ENCODE measurements around the gene PDGFC.

Gene PDGFC

GRCh38 chr4:156974264-156974663 is 2.7 kb upstream of the PDGFC start:
- Histone ChIP-seq H3K27ac (ENCODE audit: low read depth, low read length, severe bottlenecking) (no peak overlapping the region), H3K9me3 (ENCODE audit: control insufficient read depth, low read length) (no peaks in the 10 kb centered on the region), H3K4me3 (ENCODE audit: extremely low read depth, insufficient read depth, low read length, poor library complexity, severe bottlenecking) (no peak overlapping the region), H3K36me3 (ENCODE audit: control insufficient read depth, insufficient read depth, low read length) (no peaks in the 10 kb centered on the region), H3K4me1 (ENCODE audit: control insufficient read depth, insufficient read depth, low read length, poor library complexity, severe bottlenecking) (peaks cover 34% of the 10 kb centered on the region)
- WGBS, 2 experiments (ENCODE audit: insufficient coverage in 2 of 2) = no CpG with 5 or more reads among the region's 1 CpG

GRCh38 chr4:156972379-156973015 is 898 bp upstream of the PDGFC start:
- H3K4me3 ChIP-seq (ENCODE audit: extremely low read depth, insufficient read depth, low read length, poor library complexity, severe bottlenecking) = peak overlapping the region; percentile 64
- no peaks in the 10 kb centered on the region for H3K36me3 ChIP-seq (ENCODE audit: control insufficient read depth, insufficient read depth, low read length)
- peaks cover 36% of the 10 kb centered on the region for H3K4me1 ChIP-seq (ENCODE audit: control insufficient read depth, insufficient read depth, low read length, poor library complexity, severe bottlenecking)
- WGBS, 2 experiments (ENCODE audit: insufficient coverage in 2 of 2) = 58 to 60% methylated on average over 5 to 7 of the region's 8 CpGs
- H3K27ac ChIP-seq (ENCODE audit: low read depth, low read length, severe bottlenecking) = no peak overlapping the region
- H3K9me3 ChIP-seq (ENCODE audit: control insufficient read depth, low read length) = no peaks in the 10 kb centered on the region

DNA sequence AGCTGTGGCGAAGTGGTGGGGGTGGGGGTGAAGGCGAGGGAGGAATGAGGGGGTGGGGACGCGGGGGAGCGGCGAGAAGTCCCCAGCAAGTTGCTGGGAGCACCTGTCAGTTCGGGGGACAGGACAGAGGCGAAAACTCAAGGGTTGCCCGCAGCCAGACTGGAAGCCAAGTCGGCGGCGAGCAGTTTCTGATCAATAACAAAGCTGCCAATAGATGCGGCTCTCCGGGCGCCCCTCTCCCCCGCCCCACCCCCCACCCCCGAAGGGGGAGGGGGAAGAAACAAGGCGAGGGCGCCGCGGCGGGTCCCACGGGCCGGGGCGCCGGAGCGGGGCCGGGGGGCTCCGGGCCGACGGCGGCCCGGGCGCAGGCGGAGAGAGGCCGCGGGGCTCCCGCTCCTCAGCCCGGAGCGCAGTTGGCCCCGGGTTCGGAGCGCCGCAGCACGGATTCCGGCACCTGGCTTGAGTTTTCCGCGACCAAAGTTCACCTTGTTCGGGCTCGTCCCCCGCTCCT is 379 bp downstream of the PDGFC start:
- peak overlapping the region; percentile 39 for H3K27ac ChIP-seq (ENCODE audit: low read depth, low read length, severe bottlenecking)
- H3K36me3 ChIP-seq (ENCODE audit: control insufficient read depth, insufficient read depth, low read length) = no peaks in the 10 kb centered on the region
- 0% methylated on average over 7 to 33 of the region's 51 CpGs for WGBS, 2 experiments (ENCODE audit: insufficient coverage in 2 of 2)
- peaks cover 29% of the 10 kb centered on the region for H3K4me1 ChIP-seq (ENCODE audit: control insufficient read depth, insufficient read depth, low read length, poor library complexity, severe bottlenecking)
- H3K9me3 ChIP-seq (ENCODE audit: control insufficient read depth, low read length) = no peaks in the 10 kb centered on the region
- H3K4me3 ChIP-seq (ENCODE audit: extremely low read depth, insufficient read depth, low read length, poor library complexity, severe bottlenecking) = peak overlapping the region; percentile 64

GRCh38 chr4:156970501-156971164 is 966 bp downstream of the PDGFC start:
- Histone ChIP-seq H3K9me3 (ENCODE audit: control insufficient read depth, low read length) (no peaks in the 10 kb centered on the region), H3K4me1 (ENCODE audit: control insufficient read depth, insufficient read depth, low read length, poor library complexity, severe bottlenecking) (peaks cover 23% of the 10 kb centered on the region), H3K27ac (ENCODE audit: low read depth, low read length, severe bottlenecking) (peak overlapping the region; percentile 16), H3K4me3 (ENCODE audit: extremely low read depth, insufficient read depth, low read length, poor library complexity, severe bottlenecking) (peak overlapping the region; percentile 64), H3K36me3 (ENCODE audit: control insufficient read depth, insufficient read depth, low read length) (no peaks in the 10 kb centered on the region)
- 0 to 1% methylated on average over 14 to 20 of the region's 22 CpGs for WGBS, 2 experiments (ENCODE audit: insufficient coverage in 2 of 2)

DNA sequence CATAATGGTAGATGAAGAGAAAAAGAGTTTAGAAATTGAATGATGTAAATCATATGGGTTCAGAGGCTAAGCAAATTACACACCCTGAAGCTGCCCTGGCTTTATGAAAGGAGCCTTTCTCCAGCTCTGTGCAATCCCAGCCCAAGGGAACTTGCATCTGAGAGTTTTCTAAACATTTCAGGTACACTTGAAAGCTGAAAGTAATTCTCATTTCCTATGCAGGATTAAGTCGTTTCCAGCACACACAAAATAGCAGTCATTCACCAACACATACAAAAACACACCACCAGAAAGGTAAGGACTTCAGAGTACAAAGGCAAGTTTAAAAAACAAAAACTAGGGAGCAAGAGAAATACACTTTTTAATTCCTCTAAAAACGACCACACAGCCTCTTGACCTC is 1.7 kb downstream of the PDGFC start:
- Histone ChIP-seq H3K27ac (ENCODE audit: low read depth, low read length, severe bottlenecking) (no peak overlapping the region), H3K4me3 (ENCODE audit: extremely low read depth, insufficient read depth, low read length, poor library complexity, severe bottlenecking) (peak overlapping the region; percentile 64), H3K36me3 (ENCODE audit: control insufficient read depth, insufficient read depth, low read length) (no peaks in the 10 kb centered on the region), H3K9me3 (ENCODE audit: control insufficient read depth, low read length) (no peaks in the 10 kb centered on the region), H3K4me1 (ENCODE audit: control insufficient read depth, insufficient read depth, low read length, poor library complexity, severe bottlenecking) (peaks cover 16% of the 10 kb centered on the region)
- WGBS, 2 experiments (ENCODE audit: insufficient coverage in 2 of 2) = 0 to 6% methylated on average over 1 to 2 of the region's 2 CpGs

DNA sequence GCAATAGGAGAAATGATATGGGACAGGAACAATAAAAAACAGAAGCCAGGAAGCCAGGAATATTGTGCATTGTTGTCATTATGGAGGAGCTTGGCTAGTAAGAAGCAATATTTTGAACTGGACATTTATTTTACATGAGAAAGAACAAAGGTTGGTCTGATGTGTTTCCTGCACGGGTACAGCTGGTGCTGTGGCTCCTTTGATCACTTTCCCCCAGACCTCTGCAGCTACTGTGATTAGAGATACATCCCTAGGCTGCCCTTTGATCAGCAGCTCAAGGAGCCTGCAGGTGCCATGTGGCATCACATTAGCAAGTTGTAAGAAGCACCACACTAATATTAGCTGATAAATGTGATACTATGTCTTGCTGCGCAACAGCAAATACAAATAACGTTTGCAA is 2.5 kb downstream of the PDGFC start:
- Histone ChIP-seq H3K27ac (ENCODE audit: low read depth, low read length, severe bottlenecking) (no peak overlapping the region), H3K4me3 (ENCODE audit: extremely low read depth, insufficient read depth, low read length, poor library complexity, severe bottlenecking) (peak overlapping the region; percentile 64), H3K4me1 (ENCODE audit: control insufficient read depth, insufficient read depth, low read length, poor library complexity, severe bottlenecking) (peaks cover 11% of the 10 kb centered on the region), H3K36me3 (ENCODE audit: control insufficient read depth, insufficient read depth, low read length) (no peaks in the 10 kb centered on the region), H3K9me3 (ENCODE audit: control insufficient read depth, low read length) (no peaks in the 10 kb centered on the region)
- 83 to 100% methylated on average over 1 of the region's 3 CpGs for WGBS, 2 experiments (ENCODE audit: insufficient coverage in 2 of 2)

GRCh38 chr4:156968479-156968984 is 3.1 kb downstream of the PDGFC start:
- peak overlapping the region; percentile 9 for H3K4me3 ChIP-seq (ENCODE audit: extremely low read depth, insufficient read depth, low read length, poor library complexity, severe bottlenecking)

DNA sequence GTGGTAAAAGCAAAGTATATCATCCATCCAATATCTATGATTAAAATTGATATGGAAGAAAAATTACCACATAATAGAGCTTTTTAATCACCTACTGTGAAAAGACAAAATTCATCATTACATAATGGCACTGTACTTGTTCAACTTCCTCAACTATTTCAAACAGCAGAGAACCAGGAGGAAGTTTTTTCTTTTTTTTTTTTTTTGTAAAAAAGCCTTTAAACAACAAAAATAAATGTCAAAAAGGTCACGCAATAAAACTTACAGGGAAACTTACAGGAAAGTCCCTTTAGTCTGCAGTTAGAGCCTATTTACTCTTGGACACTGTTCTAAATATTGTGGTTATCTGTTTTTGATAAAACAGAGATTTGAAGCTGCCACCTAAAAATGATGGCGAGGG is 4.8 kb downstream of the PDGFC start:
- Histone ChIP-seq H3K4me1 (ENCODE audit: control insufficient read depth, insufficient read depth, low read length, poor library complexity, severe bottlenecking) (peaks cover 18% of the 10 kb centered on the region), H3K27ac (ENCODE audit: low read depth, low read length, severe bottlenecking) (no peak overlapping the region), H3K4me3 (ENCODE audit: extremely low read depth, insufficient read depth, low read length, poor library complexity, severe bottlenecking) (no peak overlapping the region), H3K9me3 (ENCODE audit: control insufficient read depth, low read length) (no peaks in the 10 kb centered on the region), H3K36me3 (ENCODE audit: control insufficient read depth, insufficient read depth, low read length) (no peaks in the 10 kb centered on the region)
- no CpG with 5 or more reads among the region's 2 CpGs for WGBS, 2 experiments (ENCODE audit: insufficient coverage in 2 of 2)

More at GRCh38 chr4:156968479-156968984, 3.1 kb downstream of the PDGFC start:
- 17 to 20% methylated on average over 1 of the region's 2 CpGs for WGBS, 2 experiments (ENCODE audit: insufficient coverage in 2 of 2)
- H3K36me3 ChIP-seq (ENCODE audit: control insufficient read depth, insufficient read depth, low read length) = no peaks in the 10 kb centered on the region
- H3K9me3 ChIP-seq (ENCODE audit: control insufficient read depth, low read length) = no peaks in the 10 kb centered on the region
- no peak overlapping the region for H3K27ac ChIP-seq (ENCODE audit: low read depth, low read length, severe bottlenecking)
- H3K4me1 ChIP-seq (ENCODE audit: control insufficient read depth, insufficient read depth, low read length, poor library complexity, severe bottlenecking) = peaks cover 11% of the 10 kb centered on the region

- 82% methylated on average over 1 of the region's 3 CpGs; no CpG with 5 or more reads in 1 of the 2 experiments for WGBS, 2 experiments (ENCODE audit: insufficient coverage in 2 of 2)
- Histone ChIP-seq H3K4me3 (ENCODE audit: extremely low read depth, insufficient read depth, low read length, poor library complexity, severe bottlenecking) (no peak overlapping the region), H3K36me3 (ENCODE audit: control insufficient read depth, insufficient read depth, low read length) (no peaks in the 10 kb centered on the region), H3K9me3 (ENCODE audit: control insufficient read depth, low read length) (no peaks in the 10 kb centered on the region), H3K27ac (ENCODE audit: low read depth, low read length, severe bottlenecking) (no peak overlapping the region), H3K4me1 (ENCODE audit: control insufficient read depth, insufficient read depth, low read length, poor library complexity, severe bottlenecking) (peaks cover 18% of the 10 kb centered on the region)
Measured at GRCh38 chr4:156963419-156963818, 8.2 kb downstream of the PDGFC start.

GRCh38 chr4:156962528-156962974 is 9.0 kb downstream of the PDGFC start:
- WGBS, 2 experiments (ENCODE audit: insufficient coverage in 2 of 2) = 87 to 92% methylated on average over 2 of the region's 3 CpGs
- H3K27ac ChIP-seq (ENCODE audit: low read depth, low read length, severe bottlenecking) = no peak overlapping the region
- no peaks in the 10 kb centered on the region for H3K9me3 ChIP-seq (ENCODE audit: control insufficient read depth, low read length)
- no peaks in the 10 kb centered on the region for H3K36me3 ChIP-seq (ENCODE audit: control insufficient read depth, insufficient read depth, low read length)
- H3K4me3 ChIP-seq (ENCODE audit: extremely low read depth, insufficient read depth, low read length, poor library complexity, severe bottlenecking) = no peak overlapping the region
- peaks cover 18% of the 10 kb centered on the region for H3K4me1 ChIP-seq (ENCODE audit: control insufficient read depth, insufficient read depth, low read length, poor library complexity, severe bottlenecking)

GRCh38 chr4:156962058-156962358 is 9.6 kb downstream of the PDGFC start:
- 86 to 87% methylated on average over 2 to 3 of the region's 3 CpGs for WGBS, 2 experiments (ENCODE audit: insufficient coverage in 2 of 2)
- Histone ChIP-seq H3K27ac (ENCODE audit: low read depth, low read length, severe bottlenecking) (peak overlapping the region; percentile 3), H3K4me3 (ENCODE audit: extremely low read depth, insufficient read depth, low read length, poor library complexity, severe bottlenecking) (no peak overlapping the region), H3K36me3 (ENCODE audit: control insufficient read depth, insufficient read depth, low read length) (no peaks in the 10 kb centered on the region), H3K9me3 (ENCODE audit: control insufficient read depth, low read length) (no peaks in the 10 kb centered on the region), H3K4me1 (ENCODE audit: control insufficient read depth, insufficient read depth, low read length, poor library complexity, severe bottlenecking) (peaks cover 13% of the 10 kb centered on the region)
